Effector CD4-positive, alpha-beta T cell (primary cell): ENCODE results near the gene CELF5.
A peak's percentile ranks its signal among the peaks of the same experiment; 100 is the strongest.
"Not testable (repeated sequence)": the region's sequence is repeated elsewhere in the genome, so short reads cannot be mapped to it uniquely, and the experiment has no call there.

Experiments
- DNase-seq: peaks from one replicate; pipeline ENCODE4 v3.0.0-alpha.2; 2020

Gene CELF5

DNA sequence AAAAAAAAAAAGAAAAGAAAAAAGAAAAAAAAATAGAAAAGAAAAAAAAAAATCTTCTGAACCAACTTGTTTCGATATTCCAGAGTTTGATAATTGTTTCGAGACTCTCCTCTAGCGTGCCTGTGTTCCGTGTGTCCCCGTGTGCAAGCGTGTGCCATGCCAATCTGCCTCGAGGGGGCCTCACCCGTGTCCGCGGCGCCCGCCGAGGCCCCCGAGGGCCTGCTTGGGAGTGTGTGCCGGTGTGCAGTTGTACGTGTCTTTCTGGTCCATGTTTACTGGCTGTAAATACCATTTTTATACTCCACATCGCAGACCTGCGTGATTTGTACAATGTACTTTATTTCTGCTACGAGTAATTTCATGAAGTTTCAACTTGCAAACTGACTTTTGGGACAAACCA, 72.0 kb downstream of the CELF5 start:
- DNase-seq, result no peak

DNA sequence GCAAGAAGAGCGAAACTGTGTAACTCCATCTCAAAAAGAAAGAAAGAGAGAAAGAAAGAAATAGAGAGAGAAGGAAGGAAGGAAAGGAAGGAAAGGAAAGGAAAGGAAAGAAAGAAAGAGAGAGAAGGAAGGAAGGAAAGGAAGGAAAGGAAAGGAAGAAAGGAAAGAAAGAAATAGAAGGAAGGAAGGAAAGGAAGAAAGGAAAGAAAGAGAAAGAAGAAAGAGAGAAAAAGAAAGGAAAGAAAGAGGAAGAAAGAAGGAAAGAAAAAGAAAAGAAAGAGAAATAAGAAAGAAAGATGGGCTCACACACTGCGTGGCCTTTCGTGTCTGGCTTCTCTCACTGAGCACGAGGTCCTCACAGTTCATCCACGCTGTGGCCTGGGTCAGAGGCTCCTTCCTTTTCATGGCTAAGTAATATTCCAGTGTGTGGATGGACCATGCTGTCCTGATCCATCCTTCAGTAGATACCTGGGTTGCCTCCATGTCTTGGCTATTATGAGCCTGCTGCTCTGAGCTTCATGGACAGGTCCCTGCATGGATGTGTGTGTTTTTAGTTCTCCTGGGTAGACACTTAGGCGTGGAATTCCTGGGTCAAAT, 74.5 kb downstream of the CELF5 start:
- DNase-seq, result no peak

DNA sequence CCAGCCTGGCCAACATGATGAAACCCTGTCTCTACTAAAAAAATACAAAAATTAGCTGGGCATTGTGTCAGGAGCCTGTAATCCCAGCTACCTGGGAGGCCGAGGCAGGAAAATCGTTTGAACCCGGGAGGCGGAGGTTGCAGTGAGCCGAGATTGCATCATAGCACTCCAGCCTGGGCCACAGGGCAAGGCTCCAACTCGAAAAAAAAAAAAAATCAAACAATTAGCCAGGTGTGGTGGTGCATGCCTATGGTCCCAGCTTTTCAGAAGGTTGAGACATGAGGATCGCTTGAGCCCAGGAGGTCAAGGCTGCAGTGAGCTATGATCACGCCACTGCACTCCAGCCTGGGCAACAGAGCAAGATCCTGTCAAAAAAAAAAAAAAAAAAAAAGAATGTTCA, 76.1 kb downstream of the CELF5 start:
- DNase-seq, result not testable (repeated sequence)

DNA sequence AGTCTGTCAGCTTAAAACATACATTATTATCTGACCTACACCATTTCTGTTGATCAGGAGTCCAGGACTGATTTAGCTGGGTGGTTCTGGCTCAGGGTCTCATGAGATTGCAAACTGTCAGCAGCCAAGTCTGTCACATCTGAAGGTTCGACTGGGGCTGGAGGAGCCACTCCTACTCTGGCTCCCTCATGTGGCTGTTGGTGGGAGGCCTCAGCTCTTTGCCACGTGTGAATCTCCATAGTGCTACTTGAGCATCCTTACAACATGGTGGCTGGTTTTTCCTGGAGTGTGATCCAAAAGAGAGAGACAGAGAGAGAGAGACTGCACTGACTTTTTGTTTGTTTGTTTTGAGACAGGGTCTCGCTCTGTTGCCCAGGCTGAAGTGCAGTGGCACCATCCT, 78.3 kb downstream of the CELF5 start:
- no peak for DNase-seq

DNA sequence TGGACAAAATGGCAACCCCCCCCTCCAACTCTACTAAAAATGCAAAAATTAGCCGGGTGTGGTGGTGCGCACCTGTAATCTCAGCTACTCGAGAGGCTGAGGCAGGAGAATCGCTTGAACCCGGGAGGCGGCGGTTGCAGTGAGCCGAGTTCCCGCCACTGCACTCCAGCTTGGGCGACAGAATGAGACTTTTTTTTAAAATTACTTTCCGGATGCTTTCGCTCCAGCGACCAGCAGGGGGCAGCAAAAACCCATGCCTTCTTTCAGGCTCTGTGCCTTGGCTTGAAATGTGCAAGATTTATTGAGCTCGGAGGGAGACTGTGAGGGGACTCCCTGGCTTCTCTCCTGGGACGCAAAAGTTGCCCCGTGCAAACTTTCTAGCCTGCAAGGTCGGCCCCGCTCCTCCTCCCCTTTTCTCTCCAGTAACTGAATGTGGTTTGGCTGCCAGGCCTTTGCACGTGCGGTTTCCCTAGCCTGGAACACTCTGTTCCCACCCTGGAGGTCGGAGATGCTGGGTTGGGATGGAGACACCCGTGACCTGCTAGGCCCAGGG, 80.5 kb downstream of the CELF5 start:
- peak; percentile 75 for DNase-seq

DNA sequence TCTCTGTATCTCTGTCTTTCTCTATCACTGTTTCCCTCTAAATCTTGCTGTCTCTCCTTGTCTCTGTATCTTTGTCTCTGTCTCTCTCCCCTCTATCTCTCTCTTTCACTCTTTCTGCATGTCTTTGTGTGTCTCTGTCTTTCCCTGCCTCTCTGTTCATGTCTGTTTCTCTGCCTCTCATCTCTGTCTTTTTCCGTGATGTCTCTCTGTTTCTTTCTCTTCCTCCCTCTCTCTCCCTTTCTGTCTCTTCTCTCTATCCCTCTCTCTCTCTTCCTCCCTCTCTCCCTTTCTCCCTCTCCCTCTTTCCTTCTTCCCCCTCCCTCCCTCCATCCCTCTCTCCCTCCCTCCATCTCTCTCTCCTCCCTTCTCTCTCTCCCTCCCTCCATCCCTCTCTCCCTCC, 85.3 kb downstream of the CELF5 start:
- no peak for DNase-seq

DNA sequence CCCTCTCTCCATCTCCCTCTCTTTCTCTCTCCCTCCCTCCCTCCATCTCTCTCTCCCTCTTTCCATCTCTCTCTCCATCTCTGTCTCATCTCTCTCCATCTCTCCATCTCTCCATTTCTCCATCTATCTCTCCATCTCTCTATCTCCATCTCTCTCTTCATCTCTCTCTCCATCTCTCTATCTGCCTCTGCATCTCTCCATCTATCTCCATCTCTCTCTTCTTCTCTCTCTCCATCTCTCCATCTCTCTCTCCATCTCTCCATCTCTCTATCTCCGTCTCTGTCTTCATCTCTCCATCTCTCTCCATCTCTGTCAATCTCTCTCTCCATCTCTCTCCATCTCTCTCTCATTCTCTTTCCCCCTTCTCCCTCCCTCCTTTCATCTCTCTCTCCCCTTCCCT, 85.8 kb downstream of the CELF5 start:
- DNase-seq, result no peak

DNA sequence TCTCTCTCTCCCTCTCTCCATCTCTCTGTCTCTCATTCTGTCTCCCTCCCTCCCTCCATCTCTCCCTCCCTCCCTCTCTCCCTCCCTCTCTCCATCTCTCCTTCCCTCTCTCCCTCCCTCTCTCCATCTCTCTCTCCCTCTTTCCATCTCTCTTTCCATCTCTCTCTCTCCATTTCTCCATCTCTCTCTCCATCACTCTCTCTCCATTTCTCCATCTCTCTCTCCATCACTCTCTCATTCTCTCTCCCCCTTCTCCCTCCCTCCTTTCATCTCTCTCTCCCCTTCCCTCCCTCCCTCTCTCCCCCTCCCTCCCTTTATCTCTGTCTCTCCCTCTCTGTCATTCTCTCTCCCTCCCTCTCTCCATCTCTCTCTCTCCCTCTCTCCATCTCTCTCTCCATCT, 86.2 kb downstream of the CELF5 start:
- no peak for DNase-seq

DNA sequence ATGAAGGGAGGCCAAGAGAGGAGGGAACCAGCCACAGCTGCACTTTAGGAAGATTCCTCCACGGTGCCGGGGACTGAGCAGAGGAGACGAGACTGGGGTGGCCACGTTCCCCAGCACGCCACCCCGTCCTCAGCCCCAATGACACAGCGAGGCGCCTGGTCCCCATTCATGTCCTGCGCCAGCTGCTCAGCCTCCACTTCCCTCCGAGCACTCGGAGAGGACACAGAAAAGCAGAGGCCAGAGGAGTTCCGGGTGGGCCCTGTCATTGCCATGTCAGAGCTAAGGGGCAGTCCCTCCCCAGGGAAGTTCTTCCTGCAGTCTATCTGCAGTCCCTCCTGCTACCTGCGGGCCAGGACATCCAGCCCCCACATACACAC, 88.7 kb downstream of the CELF5 start:
- DNase-seq, result no peak

DNA sequence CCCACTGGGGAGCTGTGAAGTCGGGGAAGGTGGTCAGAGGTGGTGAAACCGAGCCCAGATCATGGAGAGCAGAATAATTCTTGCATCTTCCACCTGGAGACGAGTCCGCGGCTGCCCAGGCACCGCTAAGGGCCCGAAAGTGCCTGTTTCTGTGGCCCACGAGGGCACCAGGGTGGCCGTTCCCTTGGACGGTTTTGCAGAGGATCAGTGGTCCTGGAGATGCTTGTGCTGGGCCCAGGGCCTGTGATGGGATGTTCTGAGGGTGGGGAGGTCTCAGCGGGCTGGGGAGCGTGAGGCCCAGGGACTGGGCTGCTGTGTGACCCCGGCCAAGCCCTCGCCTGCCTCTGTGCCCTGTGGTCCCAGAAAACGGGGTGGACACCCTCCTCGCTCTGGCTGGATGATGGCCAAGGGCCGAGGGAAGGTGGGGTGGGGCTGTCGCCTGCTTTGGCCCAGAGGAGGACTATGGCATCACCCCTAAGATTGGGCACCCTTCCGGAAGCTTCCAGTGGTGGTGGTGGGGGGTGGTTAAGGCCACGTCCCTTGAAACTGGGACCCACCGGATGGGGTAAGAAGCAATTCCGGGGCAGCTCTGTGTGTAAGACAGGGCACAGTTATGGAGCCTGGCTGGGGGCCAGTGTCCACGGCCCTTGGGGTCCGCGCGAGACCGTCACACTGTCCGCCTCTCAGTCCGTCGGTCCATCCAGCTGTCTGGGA, 90.7 kb downstream of the CELF5 start:
- DNase-seq, result no peak

DNA sequence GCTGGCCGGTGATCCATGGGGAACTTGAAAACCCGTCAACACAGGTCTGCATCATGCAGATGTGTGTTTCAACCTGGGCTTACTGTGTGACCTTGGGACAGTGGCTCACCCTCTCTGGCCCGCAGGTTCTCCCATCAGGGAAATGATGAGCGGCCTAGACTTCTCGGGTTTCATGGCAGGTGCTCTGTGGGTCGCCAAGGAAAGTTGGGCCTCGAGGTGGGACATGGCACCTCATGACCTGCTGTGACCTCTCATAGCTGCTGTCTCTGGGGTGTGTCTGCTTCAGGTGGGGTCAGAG, 91.2 kb downstream of the CELF5 start:
- no peak for DNase-seq

DNA sequence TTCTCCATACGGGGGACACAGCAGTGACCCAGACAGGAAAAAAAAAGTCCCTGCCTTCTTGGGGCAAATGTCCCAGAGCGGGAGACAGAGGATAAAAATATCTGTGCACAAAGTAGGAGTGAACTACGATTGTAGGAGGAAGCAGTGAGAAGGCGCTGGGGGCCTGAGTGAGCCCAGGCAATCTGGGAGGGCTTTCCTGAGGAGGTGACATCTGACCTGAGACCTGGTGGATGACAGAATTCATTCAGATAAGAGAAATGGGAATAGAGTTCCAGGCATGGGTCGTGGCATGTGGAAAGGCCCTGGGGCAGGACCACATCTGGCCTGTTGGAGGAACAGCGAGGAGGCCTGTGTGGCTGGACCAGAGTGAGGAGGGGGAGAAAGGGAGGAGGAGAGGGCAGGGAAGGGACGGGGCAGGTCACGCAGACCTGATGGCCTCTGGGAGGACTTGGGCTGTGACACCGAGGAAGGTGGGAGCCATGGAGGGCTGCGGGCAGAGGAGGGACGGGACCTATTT, 91.7 kb downstream of the CELF5 start:
- no peak for DNase-seq

DNA sequence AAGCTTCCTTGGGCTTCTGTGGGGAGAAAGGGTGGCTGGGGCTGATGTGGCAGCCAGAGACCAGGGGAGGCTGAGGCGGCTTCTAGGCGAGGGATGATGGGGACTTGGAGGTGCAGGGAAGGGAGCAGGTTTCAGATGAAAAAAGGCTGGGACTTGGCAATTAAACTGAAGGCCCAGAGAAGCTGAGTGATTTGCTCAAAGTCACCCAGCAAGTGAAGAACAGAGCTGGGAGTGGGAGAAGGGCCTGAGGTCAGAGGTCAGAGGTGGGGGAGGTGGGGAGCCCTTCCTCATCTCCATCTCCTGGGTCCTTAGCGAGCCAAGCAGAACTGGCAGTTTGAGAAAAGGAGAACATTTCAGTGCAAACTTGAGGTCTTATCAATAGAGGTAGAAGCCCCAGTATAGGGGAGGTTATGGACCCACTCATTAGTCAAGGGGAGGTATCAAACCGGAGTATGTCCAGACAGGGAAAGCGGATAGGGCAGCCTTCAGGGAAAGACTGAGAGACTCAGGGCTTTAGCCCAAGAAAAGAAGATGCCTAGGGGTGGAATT, 92.3 kb downstream of the CELF5 start:
- no peak for DNase-seq

DNA sequence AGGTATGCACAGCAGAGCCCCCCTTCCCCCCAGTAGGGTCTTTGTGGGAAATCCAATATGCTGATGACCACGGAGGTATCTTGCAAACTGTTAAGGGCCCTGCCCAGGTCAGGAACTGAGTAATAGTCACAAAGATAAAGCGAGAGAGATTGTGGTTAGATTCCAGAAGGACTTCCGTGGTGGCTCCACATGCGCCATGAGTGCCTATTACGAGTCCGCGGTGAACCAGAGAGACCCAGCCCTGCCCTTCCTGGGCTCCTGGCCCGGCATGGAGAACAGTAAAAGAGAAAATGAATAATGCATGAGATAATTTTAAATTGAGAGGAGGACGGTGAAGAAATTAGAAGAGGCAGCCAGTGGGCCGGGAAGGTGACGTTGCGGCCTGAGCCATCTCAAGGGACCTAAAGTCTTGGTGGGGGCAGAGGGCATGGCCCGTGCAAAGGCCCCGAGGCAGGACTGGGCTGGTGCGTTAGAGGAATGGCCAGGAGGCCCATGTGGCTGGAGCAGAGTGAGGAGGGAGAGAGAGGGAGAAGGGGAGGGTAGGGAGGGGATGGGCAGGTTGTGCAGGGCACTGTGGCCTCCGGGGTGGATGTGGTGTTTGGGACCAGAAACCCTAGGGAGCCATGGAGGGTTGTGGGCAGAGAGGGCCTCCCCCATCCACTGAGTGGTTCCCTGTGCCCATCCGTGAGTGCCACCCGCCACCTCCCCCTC, 95.3 kb downstream of the CELF5 start:
- DNase-seq, result no peak

DNA sequence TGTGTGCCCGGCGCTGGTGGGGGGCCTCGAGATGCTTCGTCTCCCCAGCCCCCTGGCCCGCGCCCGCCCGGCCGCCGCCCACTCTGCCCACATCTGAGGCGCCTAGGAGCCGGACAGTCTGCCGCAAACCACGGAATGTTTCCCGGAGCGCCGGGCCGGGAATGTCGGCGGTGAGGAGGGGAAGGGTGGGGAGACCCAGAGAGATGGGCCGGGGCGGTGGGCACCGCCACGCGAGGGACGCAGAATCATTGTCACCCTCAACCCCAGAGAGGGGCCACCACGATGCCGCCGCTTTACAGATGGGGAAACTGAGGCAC, 95.9 kb downstream of the CELF5 start:
- DNase-seq, result no peak

DNA sequence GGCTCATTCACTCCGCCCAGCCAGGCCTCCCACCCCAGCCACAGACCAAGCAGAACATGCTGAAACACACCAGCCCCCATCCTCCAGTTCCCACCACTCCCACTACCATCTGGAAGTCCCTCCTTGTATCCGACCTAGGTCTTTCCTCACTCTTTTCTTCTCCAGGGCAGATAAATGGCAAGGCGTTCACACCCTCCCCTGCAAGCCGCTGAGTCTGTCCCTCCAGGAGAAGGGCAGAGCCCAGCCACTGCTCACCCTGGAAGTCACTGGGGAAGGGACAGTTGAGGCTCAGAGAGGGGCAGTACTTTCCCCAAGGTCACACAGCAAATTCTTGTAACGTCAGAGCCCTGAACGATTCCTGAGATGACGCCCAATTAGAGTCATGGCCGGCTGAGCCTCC, 96.4 kb downstream of the CELF5 start:
- DNase-seq, result no peak

DNA sequence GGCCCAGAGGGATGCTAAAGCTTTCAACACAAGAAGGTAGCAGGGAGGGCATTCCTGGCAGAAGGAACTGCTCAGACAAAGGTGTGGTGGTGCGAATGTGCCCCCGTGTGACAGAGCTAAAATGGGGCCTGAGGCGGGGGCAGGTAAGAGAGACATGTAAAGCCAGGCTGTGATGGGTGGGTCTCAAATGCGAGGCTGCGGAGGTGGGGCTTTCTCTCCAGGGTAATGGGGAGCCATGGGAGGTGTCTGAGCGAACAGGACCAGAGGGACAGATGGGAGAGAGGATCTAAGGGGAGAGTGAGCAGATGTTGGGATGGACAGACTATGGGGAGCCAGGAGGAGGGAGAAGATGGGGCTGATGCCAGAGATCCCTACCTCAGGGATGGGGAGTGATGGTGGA, 97.2 kb downstream of the CELF5 start:
- DNase-seq, result no peak

DNA sequence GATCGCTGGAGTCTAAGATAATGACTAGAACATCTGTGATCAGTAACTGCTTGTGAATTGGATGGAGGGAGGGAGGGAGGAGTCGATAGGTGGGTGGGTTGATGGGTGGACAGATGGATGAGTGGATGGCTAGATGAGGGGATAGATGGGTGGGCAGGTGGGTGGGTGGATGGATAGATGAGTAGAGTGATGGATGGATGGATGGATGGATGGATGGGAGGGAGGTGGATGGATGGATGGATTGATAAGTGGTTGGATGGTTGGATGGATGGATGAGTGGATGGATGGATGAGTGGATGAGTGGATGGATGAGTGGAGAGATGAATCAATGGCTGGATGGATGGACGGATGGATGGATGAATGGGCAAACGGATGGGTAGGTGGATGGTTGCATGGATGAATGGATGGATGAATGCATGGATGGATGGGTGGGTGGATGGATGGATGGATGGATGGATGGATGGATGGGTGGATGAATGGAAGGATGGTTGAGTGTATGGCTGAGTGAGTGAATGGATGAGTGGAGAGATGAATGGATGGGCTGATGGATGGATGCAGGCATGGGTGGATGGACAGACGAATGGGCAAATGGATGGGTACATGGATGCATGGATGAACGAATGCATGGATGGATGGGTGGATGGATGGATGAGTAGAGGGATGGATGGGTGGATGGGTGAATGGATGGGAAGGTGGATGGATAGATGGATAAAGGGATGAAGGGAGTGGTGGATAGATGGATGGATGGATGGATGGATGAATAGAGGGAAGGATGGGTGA, 97.9 kb downstream of the CELF5 start:
- DNase-seq, result no peak

DNA sequence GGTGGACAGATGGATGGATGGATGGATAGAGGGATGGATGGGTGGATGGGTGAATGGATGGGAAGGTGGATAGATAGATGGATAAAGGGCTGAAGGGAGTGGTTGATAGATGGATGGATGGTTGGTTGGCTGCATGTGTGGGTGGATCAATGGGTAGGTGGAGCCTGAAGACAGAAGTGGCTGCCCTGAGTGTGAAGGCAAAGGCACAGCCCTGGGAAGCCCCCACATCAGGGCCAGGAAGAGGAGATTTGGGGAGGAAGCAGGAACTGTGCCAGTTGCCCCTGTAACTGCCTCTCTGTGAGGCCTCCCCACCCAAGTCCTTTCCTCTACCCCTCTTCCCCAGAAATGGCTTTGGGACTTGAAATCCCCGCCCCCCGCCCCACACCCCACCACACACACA, 98.6 kb downstream of the CELF5 start:
- no peak for DNase-seq

DNA sequence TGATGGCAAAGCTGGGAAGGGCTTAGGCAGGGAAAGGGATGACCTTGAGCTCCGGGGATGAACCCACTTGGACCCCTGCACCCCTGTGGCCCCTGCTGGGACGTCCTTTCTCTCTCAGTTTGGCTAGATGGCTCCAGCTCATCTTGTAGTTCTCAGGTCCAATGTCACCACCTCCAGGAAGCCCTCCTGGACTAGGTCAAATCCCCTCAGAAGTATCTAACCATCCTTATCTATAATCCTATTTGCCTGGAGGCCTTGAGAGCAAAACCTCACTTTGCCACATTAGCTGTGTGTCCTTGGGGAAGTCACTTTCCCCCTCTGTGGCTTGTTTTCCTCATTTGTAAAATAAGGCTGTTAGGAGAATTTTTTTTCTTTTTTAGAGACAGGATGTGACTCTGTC, 99.2 kb downstream of the CELF5 start:
- no peak for DNase-seq

DNA sequence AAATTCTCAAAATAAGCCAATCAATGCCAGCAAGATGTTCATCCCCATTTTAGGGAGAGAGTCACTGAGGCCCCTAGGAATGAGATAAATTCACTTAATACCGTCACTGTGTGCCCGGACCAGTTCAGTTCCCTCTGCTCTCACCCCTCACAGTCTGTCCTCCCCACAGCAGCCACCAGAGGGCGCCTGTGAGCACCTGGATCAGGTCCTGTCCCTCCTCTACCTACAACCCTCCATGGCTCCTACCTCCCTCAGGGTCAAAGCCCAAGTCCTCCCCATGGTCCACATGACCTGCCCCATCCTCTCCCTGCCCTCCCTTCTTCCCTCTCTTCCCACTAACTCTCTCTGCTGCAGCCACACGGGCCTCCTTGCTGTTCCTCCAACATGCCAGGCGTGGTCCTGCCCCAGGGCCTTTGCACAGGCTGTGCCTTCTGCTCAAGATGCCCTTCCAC, 100.0 kb downstream of the CELF5 start:
- peak; percentile 68 for DNase-seq

DNA sequence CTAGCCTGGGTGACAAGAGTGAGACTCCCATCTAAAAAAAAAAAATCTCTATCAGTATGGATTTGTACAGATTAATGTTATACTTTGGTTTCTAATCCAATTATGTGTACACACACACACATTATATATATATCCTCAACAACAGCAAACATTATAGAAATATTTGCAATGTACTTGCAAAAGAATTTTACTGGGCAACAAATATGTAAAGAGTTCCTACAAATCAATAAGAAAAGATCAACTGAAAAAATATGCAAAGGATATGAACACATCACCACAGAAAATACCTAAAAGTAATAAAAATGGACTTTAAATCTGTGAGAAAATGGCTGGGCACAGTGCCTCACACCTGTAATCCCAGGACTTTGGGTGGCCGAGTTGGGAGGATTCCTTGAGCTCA, 101.0 kb downstream of the CELF5 start:
- no peak for DNase-seq

DNA sequence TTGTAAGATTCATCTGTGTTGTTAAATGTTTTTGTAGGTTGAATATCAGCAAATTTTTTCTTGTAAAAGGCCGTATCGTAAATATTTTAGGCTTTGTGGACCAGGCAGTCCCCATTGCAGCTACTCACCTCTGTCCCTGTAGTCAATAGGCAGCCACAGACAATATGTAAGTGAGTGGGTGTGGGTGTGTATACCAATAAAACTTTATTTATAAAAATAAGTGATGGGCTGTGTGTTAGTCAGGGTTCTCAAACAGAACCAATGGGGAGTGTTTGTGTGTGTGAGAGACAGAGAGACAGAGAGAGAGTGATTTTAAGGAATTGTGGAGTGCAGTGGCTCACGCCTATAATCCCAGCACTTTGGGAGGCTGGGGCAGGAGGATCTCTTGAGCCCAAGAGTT, 104.3 kb downstream of the CELF5 start:
- no peak for DNase-seq
